GM12891 (cell line): ENCODE measurements around the gene GRM6.

Experiments
- POLR2A ChIP-seq: IDR thresholded peaks from 2 replicates; pipeline ENCODE4 v1.6.1; 2011; ENCODE audit warnings: low read depth, low read length, control low read depth
- TAF1 ChIP-seq: IDR thresholded peaks from 2 replicates; pipeline ENCODE4 v1.6.1; 2011; ENCODE audit warnings: low read depth, low read length, control low read depth

- TF ChIP-seq POLR2A (no peak), TAF1 (no peak)
Measured at GRCh38 chr5:178998441-178998840, 3.3 kb upstream of the GRM6 start.
